Fibroblast of the conjunctiva (primary cell): ENCODE data around the gene UBE3D.
"Not testable (repeated sequence)": the region's sequence is repeated elsewhere in the genome, so short reads cannot be mapped to it uniquely, and the experiment has no call there.

Experiments used
- DNase-seq: peaks from one replicate; pipeline ENCODE4 v3.0.0-alpha.2; 2010; ENCODE audit warnings: low read depth

Gene UBE3D

DNA sequence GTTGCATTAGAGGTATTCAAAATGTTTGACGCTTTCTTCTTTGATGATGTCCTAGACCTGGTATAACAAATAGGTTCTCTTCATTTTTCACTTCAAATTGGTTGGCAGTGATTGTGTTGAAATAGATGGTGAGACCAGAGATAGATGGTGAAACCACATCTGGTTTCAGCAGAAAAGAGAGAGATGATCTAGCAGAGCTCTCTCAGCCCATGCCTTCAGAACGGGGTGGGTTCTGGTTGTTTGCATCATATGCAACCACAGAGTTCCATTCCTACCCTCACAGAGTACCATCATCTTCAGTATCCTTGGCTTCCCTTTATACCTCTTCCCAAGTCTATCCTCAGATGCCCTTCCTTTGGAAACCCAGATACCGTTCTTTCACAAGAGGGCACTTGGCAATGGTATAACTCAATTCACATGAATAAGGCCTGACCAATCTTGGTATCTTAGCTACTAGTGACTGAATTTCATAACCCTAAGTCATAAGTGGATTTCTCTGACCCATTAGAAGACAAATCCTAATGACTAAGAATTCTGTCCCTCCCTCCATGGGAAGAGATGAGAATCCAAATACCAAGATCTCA, 93.7 kb downstream of the UBE3D start:
- no peak for DNase-seq

- DNase-seq = no peak
Measured at GRCh38 chr6:82970839-82971238, 94.8 kb downstream of the UBE3D start.

DNA sequence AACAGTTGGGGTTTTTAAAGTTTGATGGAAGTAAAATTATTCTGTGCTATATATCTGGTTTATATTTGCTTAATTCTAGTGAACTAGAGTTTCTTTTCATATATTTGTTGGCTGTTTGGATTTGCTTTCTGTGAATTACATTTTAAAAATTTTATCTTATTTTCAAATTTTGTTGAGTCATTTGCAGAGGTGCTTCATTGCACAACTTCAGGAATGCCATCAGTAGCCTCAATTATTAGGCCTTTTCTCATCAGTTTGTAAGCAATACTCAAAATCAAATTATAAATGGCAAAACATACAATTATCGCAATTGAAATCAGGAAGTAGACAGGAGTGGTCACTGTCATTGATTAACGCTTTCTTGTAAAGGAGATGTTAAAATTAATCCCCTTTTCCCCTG, 96.9 kb downstream of the UBE3D start:
- DNase-seq = no peak

DNA sequence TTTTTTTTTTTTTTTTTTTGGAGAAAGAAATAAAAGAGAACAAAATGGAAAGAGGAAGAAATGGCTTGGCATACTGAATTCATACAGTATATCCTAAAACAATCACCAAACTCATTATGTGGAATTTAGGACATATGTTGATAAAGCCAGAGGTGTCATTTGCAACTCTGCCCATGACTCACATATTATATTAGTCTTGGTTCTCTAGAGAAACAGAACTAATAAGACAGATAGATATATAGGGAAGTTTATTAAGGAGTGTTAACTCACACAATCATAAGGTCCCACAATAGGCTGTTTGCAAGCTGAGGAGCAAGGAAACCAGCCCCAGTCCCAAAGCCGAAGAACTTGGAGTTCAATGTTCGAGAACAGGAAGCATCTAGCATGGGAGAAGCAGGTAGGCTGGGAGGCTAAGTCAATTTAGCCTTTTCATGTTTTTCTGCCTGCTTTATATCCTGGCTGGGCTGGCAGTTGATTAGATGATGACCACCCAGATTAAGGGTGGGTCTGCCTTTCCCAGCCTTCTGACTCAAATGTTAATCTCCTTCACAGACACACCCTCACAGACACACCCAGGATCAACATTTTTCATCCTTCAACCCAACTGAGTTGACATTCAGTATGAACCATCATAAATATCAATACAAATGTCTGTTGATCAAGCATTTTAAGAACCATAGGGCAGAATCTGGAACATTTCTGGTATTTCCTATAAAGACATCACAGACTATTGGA, 102.3 kb downstream of the UBE3D start:
- DNase-seq = no peak

GRCh38 chr6:82959385-82959941, 106.2 kb downstream of the UBE3D start:
- no peak for DNase-seq

DNA sequence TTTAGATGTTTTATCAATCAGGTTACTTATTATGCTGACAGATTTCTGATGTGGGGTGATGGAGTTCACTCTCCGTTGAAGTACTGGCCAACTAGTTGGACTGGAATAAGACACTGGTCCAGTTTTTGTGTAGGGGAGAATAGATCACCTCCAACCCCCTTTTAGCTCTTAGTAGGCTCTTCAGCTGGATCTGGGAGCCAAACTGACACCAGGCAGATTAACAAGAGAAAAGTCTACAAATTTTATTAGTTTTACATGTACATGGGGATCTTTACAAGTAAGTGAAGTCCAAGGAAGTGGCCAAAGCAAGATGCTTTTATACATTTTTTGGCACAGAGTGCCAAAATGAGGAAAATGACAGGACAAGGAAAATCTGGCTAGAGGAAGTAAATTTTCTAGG, 107.1 kb downstream of the UBE3D start:
- DNase-seq = no peak

DNA sequence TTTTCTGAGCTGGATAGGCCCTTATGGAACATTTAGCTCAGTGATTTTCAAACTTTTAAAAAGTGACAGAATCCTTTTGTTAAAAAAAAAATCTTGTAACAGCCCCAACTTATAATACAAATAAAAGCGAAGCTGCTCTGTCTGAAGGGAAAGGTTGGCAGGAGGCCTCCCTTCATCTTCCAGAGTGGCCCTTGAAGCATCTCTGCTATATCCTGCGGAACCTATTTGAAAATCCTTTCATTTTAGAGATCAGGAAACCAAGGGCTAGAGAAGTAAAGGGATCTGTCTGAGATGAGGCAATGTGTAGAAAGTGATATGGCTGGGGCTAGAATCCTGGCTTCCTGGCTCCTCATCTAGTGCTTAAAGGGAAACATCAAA, 107.8 kb downstream of the UBE3D start:
- no peak for DNase-seq

DNA sequence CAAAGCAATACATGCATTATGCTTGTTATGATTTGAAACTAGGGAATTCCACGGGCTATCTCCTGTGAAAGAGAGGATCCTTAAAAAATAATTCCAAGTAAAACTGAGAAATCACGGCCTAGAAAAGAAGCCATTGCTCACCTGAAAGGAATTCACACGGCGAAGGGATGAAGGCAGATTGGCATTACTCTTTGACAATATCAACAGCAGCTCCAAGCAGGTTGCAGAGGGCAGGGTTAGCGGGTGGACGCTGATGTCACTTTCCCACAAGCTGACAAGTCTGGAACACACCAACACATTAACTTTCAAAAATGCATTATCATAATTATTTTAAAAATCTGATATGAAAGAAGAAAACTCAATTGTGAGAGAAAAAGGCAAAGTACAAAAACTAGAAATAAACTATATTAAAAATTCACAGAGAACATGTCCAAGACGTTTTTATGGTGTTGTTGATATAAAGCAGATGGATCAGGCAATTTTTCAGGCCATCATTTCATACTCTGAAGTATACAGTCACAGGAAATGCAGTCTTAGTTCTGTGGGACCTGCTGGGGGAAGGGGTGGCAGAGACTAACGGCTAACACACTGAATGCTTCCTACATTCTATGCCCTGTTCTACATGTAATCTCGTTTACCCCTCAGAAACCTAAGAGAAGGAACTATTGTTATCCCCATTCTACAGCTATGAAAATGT, 108.3 kb downstream of the UBE3D start:
- DNase-seq = no peak

GRCh38 chr6:82955841-82956240, 109.8 kb downstream of the UBE3D start:
- peak; percentile 40 for DNase-seq

GRCh38 chr6:82954937-82955577, 110.6 kb downstream of the UBE3D start:
- DNase-seq = no peak

DNA sequence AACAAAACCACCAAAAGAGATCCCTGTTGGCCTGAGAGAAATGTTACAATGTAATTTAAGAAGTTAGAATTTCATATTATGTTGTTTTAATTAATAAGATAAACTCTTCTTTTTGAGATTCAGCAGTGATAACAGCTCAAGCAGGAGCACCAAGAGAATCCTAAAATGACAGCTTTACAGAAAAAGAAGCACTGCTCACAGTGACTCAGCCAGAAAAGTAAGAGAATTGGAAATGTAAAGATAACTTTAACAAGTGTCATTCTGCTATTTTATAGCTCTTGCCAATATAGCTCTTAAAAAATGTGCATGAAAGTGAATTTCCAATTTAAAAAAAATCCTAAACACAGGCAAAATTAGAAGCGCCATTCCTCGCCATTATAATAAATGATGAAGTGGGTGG, 111.3 kb downstream of the UBE3D start:
- DNase-seq = no peak

DNA sequence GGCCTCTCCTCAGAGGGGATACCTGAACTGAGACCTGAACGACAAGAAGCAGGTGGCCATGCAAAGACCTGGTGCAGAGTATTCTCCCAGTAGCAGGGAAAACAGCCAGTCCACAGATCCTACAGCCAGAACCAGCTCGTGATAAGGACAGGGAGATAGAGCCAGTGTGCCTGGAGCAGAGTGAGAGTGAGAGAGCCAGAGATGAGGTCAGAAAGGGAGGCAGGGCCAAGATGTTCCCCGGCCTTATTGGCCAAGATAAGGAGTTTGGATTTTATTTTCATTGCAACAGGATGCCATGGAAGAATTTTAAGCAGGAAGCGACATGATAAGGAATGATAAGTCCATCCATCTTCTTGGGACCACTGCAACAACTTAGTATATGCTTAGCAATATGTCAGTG, 111.8 kb downstream of the UBE3D start:
- no peak for DNase-seq

DNA sequence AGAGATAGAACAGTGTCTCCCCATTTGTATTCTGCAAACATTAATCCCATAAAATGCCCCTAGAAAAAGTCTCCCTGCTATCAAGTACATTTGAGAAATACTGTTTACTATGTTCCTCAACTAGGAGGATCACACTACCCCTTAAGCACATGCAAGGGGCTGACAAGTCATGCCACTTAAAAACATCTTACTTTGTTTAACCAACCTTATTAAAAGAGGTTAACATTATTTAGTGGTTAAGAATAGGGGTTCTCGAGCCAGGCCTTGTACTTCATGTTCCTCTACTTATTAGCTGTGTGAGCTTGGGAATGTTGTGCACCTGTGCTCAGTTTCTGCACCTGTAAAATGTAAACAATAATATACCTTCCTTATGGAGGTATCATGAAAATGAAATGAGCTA, 113.7 kb downstream of the UBE3D start:
- DNase-seq = no peak

- no peak for DNase-seq
Measured at GRCh38 chr6:82951389-82951788, 114.3 kb downstream of the UBE3D start.

GRCh38 chr6:82930915-82931314, 134.7 kb downstream of the UBE3D start:
- not testable (repeated sequence) for DNase-seq

GRCh38 chr6:82924799-82925535, 140.7 kb downstream of the UBE3D start:
- no peak for DNase-seq

DNA sequence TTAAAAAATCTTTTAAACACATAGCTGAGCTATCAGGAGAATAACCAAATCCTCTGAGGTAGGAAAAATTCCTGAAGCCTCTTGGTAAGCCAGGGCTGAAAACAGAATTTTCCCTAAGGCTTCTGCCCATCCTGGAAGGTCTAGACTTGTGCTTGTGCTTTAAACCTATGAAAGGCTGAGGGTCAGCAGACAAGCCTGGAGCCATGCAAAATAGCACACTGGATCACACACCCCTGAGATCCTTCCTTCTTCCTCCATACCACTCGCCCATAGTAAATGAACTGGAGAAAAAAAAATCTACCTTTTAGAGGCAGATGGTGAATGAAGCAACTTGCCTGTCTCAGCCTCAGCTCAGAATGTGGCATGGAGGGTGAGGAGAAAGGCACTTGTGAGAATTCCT, 144.4 kb downstream of the UBE3D start:
- DNase-seq = no peak

DNA sequence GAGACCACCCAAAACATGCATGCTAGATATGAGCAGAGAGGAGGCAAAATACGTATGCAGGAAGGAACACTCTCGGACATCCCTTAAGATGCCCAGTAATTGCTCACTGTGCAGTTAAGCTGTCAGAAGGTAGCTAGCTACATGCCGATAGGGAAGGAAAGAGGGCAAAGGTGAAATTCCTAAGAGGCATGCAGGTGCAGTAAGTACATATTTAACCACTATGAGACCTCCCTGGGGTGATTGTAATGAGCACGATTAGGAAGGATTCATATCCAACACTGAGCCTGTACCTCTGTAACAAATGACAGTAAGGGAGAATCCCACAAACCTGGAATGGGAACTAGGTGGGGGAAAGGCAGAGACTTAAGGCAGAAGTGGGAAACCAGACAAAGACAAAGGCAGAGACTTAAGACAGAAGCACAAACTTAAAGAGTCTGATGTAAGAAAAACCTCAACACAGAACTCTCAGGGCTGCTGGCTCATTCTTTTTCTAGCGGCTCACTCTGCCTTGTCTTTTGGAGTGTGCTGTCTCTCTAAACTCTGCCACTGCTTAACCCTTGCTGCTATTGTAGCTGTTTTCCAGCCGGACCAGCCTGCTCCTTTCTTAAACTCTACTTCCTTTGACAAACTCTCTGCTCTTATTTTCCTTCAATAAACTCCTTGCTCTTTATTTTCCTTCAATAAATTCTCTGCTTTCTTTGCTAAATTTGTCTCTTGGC, 148.1 kb downstream of the UBE3D start:
- DNase-seq = no peak

DNA sequence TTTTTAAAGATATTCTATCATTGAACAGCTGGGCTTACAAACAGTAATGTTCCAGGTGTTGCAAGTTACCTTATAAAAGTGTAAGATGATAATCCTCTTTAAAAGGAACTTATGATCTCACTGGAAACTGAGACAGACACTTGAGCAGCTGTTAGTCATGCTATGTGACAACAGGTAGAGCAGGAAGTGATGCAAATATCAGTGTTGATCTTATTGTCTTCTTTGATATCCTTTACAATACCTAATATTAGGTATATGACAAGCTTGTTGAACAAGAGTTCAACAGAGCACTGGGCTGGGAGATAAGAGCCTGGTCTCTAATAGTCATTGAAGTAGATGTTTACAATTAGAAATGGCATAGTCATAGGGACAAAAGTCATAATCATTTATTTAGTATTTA, 150.0 kb downstream of the UBE3D start:
- DNase-seq = no peak

DNA sequence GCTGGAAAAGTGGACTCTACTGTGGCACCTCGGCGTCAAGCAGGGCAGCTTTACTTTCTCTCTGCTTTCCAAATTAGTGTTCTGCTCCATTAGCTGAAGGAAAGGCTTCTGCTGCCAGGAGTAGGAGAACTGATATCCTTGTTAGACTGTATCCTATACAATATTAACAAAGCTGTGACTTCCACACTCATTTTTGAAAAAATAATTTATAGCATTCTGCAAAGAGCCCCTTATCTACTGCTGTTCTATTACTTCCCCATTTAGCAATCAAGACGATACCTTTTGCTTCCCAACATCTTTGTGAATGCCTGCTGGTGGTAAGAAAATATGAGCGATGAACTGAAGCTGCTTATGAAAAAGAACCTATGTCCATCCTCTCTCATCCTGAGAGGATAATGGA, 151.1 kb downstream of the UBE3D start:
- no peak for DNase-seq

- DNase-seq = no peak
Measured at GRCh38 chr6:82910820-82911219, 154.8 kb downstream of the UBE3D start.
